GM21526 (cell line): ENCODE measurements around the gene PGM1.

ENCODE experiments used
- ATAC-seq: cut with Tn5 transposase; IDR thresholded peaks from one replicate; pipeline ENCODE4 v1.9.1; 2021; ENCODE audit warnings: moderate library complexity; ENCODE audit not compliant: unreplicated experiment, low FRiP score

Gene PGM1

DNA sequence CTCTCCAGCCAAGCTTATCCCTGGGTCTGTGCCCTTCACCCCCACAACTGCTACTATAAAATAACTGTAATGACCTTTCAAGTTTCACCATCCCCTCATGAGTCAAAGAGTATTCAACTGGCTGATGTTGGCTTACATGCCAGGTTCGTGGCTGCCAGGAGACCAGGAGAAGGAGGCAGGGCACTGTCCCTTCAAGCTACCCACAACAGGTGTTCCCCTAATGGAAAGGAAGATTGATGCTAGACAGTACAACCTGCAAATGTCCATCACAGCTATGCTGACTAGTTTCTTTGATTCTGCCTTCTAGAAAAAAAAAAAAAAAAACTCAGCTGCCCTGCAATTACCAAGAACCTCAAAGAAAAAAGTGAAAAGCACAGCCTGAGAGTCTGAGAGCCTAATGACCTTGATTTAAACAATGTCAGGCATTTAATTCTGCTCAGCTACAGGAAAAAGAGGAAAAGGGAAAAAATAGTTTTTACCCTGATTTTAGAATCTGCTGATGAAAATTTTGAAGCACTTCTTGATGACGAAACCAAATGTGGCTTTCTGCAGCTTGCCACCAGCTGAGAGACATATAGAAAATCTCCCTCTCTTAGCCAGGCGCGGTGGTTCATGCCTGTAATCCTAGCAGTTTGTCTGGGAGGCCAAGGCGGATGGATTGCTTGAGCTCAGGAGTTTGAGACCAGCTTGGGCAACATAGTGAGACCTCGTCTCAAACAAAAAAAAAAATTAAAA, 97.9 kb downstream of the PGM1 start:
- ATAC-seq: no peak

DNA sequence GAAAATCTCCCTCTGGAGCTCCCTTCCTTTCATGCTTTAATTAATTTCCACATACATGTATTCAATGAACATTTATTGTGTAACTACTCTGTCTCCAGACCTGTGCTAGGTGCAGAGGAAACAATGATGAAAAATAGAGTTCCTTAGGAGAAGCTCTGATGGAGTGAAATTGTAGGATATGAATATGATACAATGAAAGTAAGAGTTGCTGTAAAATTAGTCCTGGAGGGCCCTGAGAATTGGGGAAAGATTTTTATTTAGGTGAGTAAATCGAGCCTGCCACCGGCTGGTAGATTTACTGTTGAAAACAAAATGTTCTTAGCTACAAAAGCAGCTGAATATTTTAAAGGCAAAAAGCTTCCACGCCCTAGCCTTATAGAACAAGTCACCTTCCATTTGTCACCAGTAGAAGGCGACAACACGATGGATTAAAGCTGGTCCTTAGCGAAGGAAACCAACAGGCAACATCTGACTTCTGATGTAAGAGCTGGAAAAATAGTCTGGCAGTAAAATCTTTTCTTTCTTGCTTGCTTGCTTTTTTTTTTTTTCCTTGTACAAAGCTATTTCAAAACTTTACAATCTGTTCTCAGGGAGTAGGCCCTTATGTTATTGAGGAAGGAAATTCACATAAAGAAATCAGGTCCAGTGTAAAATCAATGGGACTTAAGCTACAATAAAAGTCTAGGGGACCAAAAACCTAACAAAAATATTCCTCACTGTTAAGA, 98.7 kb downstream of the PGM1 start:
- ATAC-seq: peak; percentile 63

DNA sequence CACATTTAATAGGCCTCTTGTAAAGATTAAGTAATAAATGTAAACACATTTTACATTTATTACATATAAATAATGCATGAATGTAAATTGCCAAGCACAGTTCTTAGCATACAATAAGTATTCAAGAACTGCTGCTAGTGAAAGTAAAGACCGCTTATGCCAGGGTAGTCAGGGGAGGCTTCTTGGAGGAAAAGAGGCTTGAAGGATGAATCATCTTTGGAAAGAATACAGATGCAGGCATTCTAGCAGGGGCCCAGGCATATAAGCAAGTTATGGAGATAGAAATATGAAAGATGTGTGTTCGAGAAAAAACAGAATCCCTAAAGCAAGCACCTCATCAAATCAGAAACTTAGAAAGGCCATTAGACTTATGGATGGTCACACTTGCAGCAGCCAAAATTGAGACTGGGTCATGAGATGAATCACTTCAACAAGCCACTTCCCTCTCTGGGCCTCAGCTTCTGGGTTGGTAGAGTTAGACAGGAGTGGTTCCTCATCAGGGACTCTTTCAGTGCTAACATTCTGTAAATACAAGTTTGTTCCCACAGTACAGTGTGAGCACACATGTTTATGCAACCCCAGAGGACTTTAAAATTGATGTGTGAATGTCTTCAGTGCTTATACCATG, 100.8 kb downstream of the PGM1 start:
- no peak for ATAC-seq

DNA sequence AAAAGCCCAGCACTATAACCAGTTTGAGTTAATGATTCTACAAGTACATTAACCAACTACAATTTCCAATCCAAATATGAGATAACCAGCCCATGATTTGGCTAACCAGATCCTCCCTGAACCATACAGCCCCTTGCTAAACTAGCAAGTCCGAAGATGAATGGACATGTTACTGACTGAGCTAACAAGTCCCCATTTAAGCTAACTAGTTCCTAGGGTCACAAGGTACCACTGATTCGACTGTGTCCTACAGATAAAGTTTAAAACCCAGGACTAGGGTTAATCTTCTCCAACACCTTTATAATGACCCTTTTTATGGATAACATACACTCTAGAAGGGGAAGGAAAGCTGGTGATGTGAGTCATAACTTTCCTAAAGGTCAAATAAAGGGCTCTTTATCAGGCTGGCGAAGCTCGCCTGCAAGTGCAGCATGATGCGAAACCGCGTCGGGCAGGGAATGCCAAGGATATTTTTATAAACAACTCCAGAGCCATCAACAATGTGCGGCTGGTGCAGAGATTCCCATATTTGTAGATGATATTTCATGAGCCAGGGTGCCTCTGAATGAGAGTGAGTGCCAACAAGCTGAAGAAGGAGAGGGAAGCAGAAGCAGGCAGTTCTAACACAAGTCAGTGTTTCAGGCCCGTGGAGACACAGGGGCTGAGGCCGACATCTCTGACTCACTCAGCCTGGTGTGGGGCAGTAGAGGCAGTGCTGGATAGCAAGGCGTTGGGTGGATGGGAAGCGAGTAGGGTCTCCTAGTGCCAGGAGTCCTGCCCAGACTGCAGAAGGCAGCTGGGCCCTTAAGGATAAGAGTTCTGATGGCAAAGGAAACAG, 105.0 kb downstream of the PGM1 start:
- no peak for ATAC-seq

DNA sequence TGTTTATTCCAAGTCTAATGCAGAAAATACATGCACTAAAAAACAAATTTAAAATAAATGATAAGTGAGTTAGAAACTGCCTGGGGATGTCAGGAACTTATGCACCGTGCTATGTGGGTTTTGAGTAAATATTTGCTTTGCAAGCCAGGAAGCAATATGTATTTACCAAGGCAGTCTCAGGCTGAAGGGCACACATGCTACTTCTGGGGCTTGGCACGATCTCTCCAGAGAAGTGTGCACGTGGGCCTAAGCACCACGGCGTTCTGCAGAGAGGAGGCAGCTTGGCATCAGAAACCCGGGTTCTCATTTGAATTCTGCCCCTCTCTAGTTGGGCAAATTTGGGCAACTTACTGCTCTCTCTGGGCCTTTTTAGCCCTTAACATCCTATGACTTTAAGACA, 108.0 kb downstream of the PGM1 start:
- ATAC-seq: no peak

DNA sequence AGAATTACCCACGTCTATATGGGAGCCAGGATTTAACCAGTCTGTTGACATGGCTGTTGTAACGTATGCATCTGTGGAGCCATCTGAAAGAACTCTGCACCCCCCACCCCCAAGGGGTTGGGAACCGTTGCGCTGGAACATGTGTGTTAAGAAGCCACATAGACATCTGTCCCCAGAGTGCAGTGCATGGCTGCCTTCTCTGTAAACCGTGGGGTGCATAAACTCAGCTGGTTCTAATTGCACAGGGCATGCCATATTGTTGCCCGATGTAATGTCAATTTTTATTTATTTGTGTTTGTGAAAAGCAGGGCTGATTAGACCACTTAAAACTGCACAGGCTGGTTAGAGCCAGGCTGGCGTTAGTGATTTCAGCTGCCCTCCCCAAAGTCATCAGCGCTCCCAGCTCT, 110.5 kb downstream of the PGM1 start:
- no peak for ATAC-seq

DNA sequence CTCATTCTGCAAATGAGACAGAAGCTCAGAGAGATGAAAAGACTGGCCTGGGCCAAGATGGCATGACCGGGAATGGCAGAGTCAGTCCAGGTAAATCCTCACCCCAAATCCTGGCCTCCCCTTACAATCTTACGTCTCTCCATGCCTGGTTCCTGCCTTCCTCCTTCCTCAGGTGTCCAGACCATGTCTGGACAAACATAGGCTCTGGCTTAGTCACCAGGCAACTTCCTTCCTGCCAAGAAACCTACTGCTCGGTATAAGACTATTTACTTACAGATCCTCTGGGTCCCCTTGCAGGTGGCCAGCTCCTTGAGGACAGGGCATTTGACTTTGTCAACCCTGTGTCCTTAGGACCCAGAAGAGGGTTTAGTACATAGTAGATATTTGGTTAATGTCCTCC, 111.2 kb downstream of the PGM1 start:
- ATAC-seq: no peak

DNA sequence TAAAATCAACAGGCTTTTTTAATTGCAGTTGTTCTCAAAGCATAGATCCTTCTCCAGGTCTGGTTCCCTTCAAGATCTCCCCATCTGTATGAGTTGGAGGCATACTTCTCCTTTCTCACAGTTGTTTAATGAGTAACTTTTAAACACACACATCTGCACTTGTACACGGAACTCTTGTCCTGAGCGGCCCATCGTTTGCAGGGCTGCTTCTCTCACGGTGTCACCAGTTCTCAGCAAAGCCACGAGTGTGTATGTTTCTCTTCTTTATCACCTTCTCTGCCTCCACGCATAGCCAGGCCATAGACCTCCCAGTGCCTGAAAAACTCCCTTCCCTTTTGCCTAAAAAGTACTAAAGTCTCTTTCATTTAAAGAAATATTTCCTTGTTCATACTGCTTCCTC, 111.9 kb downstream of the PGM1 start:
- peak; percentile 56 for ATAC-seq

DNA sequence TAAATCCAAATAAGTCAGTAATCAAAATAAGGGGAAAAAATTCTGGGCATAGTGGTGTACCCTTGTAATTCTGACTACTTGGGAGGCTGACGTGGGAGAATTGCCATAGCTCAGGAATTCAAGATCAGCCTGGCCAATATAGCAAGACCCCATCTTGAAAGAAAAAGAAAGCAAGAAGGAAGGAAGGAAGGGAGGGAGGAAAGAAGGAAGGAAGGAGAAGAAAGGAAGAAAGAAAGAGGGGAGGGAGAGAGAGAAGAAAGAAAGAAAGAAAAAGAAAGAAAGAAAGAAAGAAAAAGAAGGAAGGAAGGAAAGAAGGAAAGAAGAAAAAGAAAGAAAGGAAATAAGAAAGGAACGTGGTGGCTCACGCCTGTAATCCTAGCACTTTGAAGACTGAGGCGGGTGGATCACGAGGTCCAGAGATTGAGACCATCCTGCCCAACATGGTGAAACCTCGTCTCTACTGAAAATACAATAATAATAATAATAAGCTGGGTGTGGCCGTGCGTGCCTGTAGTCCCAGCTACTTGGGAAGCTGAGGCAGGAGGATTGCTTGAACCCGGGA, 116.1 kb downstream of the PGM1 start:
- no peak for ATAC-seq
